GM21717 (cell line): ENCODE data around the gene POLRMT.
A peak's percentile ranks its signal among the peaks of the same experiment; 100 is the strongest.

ENCODE experiments used
- ATAC-seq: cut with Tn5 transposase; IDR thresholded peaks from one replicate; pipeline ENCODE4 v1.9.1; 2021; ENCODE audit warnings: mild to moderate bottlenecking, moderate library complexity; ENCODE audit not compliant: unreplicated experiment

Gene POLRMT

GRCh38 chr19:648305-648704 is 15.0 kb upstream of the POLRMT start:
- ATAC-seq = no peak

- no peak for ATAC-seq
These were observed 14.4 kb upstream of the POLRMT start for GRCh38 chr19:647566-648284.

DNA sequence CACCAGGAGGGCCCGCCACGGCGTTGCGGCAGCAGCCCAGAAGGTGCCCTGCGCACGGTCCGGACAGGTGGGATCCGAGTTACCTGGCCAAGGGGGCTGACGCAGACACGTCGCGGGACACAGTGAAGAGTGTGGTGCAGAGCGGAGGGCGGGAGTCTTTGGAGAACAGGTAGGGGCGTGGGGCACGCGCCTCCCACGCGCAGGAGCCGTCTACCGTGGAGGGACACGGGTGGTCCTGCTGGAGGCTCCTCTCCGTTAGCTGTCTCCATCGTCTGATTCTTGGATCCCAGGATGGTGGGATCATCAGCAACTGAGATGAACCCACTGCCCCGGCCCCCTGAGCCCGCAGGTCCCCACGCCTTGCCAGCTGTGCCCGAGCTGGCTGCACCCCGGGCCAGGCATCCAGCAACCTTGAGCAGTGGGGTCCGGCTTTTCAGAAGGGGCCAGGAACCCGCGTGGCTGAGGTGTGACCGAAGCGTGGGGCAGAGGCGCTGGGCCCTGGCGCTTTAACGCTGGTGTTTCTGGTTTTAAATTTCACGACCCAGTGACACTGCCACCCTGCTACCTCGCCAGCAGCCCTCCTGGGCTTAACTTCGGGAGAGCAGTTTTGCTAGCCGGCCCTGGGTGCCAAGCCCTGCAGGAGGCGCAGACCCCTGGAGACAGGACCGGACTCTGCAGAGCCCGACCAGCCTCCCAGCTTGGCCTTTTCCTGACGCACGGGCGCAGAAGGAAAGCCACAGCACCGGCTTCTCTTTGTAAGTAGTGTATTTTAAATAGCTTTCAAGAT is 13.6 kb upstream of the POLRMT start:
- ATAC-seq = no peak

GRCh38 chr19:645912-646778 is 12.8 kb upstream of the POLRMT start:
- no peak for ATAC-seq

GRCh38 chr19:644789-645188 is 11.5 kb upstream of the POLRMT start:
- ATAC-seq = no peak

DNA sequence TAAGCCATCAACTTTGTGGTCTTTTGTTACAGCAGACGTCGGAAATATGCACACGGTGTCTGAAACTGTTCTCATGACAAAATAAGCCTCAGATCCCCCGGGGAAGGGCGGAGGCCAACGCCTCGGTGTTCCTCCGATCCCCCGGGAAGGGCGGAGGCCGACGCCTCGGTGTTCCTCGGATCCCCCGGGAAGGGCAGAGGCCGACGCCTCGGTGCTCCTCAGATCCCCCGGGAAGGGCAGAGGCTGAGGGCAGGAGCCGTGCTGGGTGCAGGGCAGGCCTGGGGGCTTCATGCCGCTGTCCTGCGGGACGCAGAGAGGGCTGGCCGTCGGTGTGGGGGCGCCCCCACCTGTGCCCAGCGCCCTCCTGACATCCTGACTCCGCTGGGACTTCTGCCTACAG is 11.0 kb upstream of the POLRMT start:
- no peak for ATAC-seq

DNA sequence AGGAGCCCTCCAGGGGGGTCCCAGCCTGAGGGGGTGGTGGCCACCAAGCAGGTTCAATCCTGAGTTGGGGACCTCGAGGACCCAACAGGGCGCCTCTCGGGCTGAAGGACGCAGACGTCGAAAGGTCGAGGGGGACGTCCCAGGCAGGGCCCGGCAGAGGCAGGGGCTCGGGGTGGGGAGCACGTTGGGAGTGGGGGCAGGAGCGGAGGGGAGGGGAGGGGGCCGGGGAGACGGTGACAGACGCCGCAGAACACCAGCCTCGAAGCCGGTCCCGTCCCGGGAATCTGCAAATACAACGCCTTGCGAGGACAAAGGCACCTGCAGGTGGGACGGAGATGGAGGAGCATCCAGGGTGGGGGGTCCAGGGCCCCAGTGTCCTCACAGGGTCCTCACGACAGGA is 10.4 kb upstream of the POLRMT start:
- no peak for ATAC-seq

- ATAC-seq = no peak
These were observed 9.7 kb upstream of the POLRMT start for GRCh38 chr19:642767-643727.

GRCh38 chr19:641702-642101 is 8.4 kb upstream of the POLRMT start:
- ATAC-seq = no peak

- no peak for ATAC-seq
These were observed 7.4 kb upstream of the POLRMT start for GRCh38 chr19:640606-641189.

DNA sequence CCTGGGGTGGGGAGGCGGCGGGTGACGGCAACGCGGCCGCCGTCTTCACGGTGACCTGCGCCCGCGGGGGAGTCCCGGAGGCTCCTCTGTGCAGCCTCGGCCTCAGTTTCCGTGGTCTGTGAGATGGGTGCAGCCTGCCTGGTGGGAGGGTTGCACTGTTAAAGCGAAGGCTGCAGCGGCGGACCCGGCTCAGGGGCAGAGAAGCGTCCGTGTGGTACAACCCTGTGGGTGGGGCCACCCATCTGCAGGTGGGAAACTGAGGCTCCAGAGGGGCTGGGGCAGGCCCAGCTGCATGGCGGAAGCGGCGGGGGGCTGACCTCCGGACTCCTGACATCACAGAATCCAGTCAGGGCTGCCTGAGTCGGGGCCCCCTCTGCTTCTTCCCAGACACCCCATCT is 6.8 kb upstream of the POLRMT start:
- ATAC-seq = no peak

DNA sequence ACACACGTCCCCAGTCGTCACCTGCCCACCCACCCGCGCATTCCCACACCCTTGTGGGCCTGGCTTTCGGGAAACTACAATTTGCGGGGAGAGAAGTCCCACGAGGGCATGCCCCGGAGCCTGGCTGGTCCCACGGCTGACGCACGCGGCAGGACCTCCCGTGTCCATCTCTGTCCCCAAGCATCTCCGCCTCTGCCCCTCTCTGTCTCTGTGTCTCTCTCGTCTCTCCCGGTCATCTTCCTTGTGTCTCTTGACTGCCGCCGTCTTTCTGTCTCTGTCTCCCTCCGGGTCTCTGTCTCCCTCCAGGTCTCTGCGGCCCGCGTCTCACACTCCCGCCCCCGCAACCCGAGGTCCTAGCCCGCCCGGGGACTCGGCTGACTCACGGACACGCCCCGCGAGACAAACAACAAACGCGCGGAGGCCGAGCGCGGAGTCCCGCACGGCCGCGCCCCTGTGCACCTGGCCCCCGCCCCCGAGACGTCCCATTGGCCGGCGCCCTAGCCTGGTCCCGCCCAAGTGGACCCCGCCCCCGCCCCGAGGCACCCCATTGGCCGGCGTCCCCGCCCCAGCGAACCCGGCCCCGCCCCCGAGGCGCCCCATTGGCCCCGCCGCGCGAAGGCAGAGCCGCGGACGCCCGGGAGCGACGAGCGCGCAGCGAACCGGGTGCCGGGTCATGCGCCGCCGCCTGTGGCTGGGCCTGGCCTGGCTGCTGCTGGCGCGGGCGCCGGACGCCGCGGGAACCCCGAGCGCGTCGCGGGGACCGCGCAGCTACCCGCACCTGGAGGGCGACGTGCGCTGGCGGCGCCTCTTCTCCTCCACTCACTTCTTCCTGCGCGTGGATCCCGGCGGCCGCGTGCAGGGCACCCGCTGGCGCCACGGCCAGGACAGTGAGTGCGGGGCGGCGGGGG is 6.2 kb upstream of the POLRMT start, which contains the start of gene FGF22:
TSS of gene FGF22 (plus strand) at position 627 of the 908 bp plus-strand sequence. CDS start at position 674, 47 bp downstream.
- peak; percentile 32 for ATAC-seq

DNA sequence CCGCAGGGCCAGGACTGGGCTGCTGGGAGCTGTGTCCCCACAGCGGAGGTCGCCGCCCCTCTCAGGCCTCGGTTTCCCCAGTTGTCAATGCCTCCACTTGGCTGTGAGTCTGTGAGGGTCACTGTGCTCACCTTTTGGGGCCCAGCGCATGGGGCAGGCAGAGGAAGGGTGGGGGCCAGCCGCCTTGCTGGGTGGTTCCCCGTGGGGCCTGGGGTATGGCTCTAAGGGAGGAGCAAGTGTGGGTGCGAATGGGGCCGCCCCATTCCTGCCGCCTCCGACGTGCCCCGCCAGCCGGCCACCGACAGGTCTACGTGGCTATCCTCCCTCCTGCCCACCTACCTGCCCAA is 5.5 kb upstream of the POLRMT start:
- no peak for ATAC-seq

- ATAC-seq = no peak
These were observed 1.8 kb upstream of the POLRMT start for GRCh38 chr19:634975-635652.

DNA sequence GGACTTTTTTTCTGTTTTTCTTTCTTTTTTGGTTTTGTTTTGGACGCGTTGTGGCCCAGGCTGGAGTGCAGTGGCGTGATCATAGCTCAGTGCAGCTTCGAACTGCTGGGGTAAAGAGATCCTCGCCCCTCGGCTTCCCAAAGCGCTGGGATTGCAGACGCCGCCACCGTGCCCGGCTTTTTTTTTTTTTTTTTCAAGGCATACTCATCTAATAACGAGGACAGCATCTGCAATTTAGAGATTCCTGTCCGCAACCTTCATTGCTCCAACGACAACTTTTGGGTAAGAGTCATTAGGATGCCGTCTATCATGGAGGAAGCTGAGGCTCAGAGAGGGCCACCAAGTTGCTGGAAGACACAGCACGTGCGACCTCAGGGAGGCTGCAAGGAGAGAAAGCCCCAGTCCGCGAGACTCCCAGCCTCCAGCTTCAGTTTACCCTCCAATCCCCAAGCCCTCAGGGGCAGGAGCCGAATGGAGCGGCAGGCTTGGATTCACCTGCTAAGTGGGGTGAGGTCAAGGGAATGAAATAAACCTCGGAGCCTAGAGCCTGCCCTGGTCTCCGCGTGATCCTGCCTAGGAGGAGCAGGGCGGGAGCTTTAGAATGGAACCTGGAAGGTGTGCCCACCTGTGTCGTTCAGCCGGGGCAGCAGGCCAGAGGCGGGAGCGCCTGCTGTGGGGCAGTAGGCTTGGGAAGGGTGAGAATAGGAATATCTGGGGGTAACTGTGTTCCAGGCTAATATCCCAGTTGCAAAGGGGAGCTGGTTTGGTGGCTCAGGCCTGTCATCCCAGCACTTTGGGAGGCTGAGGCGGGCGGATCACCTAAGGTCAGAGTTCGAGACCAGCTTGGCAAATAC is 676 bp upstream of the POLRMT start:
- no peak for ATAC-seq

- peak; percentile 13 for ATAC-seq
These were observed 714 bp downstream of the POLRMT start for GRCh38 chr19:632579-633067.
